Retinal pigment epithelial cell (primary cell): ENCODE measurements around the gene ATOSB.
A peak's percentile ranks its signal among the peaks of the same experiment; 100 is the strongest.

ENCODE experiments used
- DNase-seq: peaks from one replicate; pipeline ENCODE4 v3.0.0-alpha.2; 2010; ENCODE audit warnings: low read depth
- H3K4me3 ChIP-seq: 2 replicates; pipeline ENCODE4 v1.5.1; 2011; ENCODE audit warnings: mild to moderate bottlenecking, low read length, control low read depth, moderate library complexity
- CTCF ChIP-seq: conservative IDR thresholded peaks from 2 replicates; pipeline ENCODE4 v1.5.1; 2011; ENCODE audit warnings: low read depth, low read length, control low read depth, inconsistent platforms

ATOSB gene

GRCh38 chr9:35097573-35097972 is 18.1 kb downstream of the ATOSB start:
- no peak for TF ChIP-seq CTCF
- no peak overlapping the region for H3K4me3 ChIP-seq
- no peak for DNase-seq

GRCh38 chr9:35096035-35096849 is 19.4 kb downstream of the ATOSB start, which contains the start of gene PIGO:
PIGO (minus strand) TSS chr9:35096591; CDS start chr9:35095565, 1,026 bp downstream.
- peak; percentile 85 for TF ChIP-seq CTCF

DNA sequence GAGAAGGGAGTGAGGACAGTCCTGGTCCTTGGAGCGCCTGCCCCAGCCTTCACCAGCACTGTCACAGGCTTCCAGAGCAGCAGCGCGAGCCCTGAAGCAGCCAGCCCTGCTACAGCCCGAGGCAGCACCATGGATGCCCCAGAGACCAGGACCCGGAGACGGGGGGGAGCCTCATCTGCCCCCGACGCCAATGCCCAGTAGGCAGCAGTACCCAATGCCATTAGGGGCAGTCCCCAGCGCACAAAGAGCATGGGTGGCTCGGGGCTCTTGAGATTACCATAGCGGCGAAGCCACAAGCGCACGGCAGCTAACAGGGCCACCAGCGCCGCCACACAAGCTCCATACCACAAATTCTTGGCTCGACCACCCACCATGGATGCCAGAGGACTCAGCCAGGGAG is 24.1 kb downstream of the ATOSB start:
- no peak for TF ChIP-seq CTCF
- DNase-seq, result no peak
- no peak overlapping the region for H3K4me3 ChIP-seq

More at GRCh38 chr9:35096035-35096849, 19.4 kb downstream of the ATOSB start, which contains the start of gene PIGO:
- no peak for DNase-seq
- H3K4me3 ChIP-seq, result peak within 1 kb of the TSS; percentile 96

DNA sequence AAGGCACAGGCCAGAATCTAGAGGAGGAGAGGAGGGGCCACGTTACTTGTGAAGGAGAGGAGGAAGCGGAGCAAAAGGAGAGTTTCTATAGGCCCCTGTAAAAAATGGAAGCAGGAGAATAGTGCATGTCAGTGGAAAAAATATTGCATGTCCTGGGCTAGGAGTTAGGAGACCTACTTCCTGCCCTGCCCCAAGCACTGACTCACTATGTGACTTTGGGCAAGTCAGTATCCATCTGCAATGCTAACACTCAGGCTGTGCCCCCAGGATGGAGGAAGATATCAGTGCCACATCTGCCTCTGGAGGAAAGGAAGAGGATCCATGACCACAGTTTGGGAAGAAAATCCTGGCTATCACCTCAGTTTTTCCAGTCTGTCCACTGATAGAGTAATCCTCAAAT is 26.2 kb downstream of the ATOSB start:
- DNase-seq, result no peak
- no peak for TF ChIP-seq CTCF
- H3K4me3 ChIP-seq, result no peak overlapping the region

DNA sequence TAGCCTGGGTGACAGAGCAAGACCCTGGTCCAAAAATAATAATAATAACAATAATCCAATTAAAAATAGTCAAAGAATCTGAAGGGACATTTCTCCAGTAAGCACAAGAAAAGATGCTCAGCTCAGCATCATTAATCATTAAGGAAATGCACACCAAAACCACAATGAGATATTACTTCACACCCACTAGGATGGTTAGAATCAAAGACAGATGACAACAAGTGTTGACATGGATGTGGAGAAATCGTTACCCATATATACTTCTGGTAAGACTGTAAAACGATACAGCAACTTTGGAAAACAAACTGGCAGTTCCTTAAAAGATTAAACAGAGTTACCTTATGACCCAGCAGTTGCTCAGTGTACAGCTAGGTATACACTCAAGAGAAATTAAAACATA is 30.6 kb downstream of the ATOSB start:
- no peak for TF ChIP-seq CTCF
- no peak overlapping the region for H3K4me3 ChIP-seq

DNA sequence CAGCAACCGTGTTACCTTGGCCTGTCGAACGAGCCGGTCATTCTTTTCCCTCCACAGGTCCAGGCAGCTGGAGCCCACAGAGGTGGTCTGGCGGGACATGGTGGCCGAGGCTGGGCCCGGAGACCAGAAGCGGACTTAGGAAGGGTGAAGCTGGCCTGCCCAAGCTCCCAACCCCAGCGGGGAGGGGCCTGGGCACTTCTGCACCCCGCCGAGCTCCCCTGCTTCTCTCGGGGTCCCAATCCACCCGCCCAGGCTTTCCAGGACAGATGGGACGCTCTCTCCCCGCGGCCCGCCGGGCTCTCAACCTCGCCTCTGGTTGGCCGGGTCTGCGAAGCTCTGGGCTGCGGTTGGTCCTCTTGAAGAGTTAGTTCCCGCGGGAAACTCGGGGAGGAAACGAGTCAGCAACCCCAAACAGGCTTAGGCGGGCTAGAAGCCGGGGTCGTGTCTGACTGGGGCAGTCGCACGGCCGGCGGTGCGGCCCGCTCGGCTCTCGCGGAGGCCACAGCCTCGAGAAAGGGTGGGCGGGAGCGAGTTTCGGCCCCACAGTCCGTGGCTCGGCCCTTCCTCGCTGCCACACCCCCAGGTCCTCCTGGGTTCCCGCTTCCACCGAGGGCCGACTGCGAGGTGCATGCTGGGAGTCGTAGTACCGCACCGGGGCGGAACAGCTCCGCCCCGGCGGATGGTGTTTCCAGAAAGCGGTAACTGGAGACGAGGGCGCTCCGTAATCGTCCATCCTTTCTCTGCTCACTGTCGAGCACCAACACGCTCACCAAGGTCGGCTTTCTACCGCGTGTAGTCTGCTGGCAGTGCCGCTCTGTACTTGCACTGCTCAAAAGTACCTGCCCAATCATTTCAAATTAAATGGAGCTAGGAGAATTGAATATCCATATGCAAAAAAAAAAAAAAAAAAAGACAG is 36.0 kb downstream of the ATOSB start, which contains the start of gene FANCG:
TSS of gene FANCG (minus strand) at position 517 of the 916 bp plus-strand sequence. CDS start at position 99, 418 bp downstream.
- TF ChIP-seq CTCF, result no peak
- peak; percentile 63 for DNase-seq
- peak within 1 kb of the TSS; percentile 81 for H3K4me3 ChIP-seq

More for the DNA sequence above, 30.6 kb downstream of the ATOSB start:
- DNase-seq, result no peak
